ENCODE results near the gene DNAH3. TPM values are rescaled to one million over a fixed set of nuclear protein-coding genes. Genes with fewer than 3 reads are reported as not detected.

Gene DNAH3
- total RNA-seq, 1 donor from 2014 or later = not detected

- DNase-seq (ENCODE audit: extremely low spot score, unreplicated experiment) = no peak
- Mint-ChIP-seq H3K4me3 (ENCODE audit: unreplicated experiment) (no peak overlapping the region), H3K4me1 (ENCODE audit: unreplicated experiment) (peaks cover 7% of the 10 kb centered on the region), H3K27me3 (ENCODE audit: unreplicated experiment) (no peaks in the 10 kb centered on the region), H3K36me3 (ENCODE audit: unreplicated experiment) (peaks cover 6% of the 10 kb centered on the region), H3K27ac (ENCODE audit: unreplicated experiment) (no peak overlapping the region), H3K9me3 (ENCODE audit: unreplicated experiment) (no peaks in the 10 kb centered on the region)
- TF ChIP-seq, protein P1, sequence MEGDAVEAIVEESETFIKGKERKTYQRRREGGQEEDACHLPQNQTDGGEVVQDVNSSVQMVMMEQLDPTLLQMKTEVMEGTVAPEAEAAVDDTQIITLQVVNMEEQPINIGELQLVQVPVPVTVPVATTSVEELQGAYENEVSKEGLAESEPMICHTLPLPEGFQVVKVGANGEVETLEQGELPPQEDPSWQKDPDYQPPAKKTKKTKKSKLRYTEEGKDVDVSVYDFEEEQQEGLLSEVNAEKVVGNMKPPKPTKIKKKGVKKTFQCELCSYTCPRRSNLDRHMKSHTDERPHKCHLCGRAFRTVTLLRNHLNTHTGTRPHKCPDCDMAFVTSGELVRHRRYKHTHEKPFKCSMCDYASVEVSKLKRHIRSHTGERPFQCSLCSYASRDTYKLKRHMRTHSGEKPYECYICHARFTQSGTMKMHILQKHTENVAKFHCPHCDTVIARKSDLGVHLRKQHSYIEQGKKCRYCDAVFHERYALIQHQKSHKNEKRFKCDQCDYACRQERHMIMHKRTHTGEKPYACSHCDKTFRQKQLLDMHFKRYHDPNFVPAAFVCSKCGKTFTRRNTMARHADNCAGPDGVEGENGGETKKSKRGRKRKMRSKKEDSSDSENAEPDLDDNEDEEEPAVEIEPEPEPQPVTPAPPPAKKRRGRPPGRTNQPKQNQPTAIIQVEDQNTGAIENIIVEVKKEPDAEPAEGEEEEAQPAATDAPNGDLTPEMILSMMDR (IDR thresholded peaks at IDR 0.05) = no peak
These were observed 35.7 kb upstream of the DNAH3 start for GRCh38 chr16:21186326-21186691.

- TF ChIP-seq, protein P1 (IDR thresholded peaks at IDR 0.05) = no peak
- Mint-ChIP-seq H3K4me3 (ENCODE audit: unreplicated experiment) (no peak overlapping the region), H3K4me1 (ENCODE audit: unreplicated experiment) (peaks cover 7% of the 10 kb centered on the region), H3K27ac (ENCODE audit: unreplicated experiment) (no peak overlapping the region), H3K27me3 (ENCODE audit: unreplicated experiment) (no peaks in the 10 kb centered on the region), H3K9me3 (ENCODE audit: unreplicated experiment) (no peaks in the 10 kb centered on the region), H3K36me3 (ENCODE audit: unreplicated experiment) (peaks cover 10% of the 10 kb centered on the region)
- no peak for DNase-seq (ENCODE audit: extremely low spot score, unreplicated experiment)
These were observed 35.1 kb upstream of the DNAH3 start for GRCh38 chr16:21185659-21186325.

DNA sequence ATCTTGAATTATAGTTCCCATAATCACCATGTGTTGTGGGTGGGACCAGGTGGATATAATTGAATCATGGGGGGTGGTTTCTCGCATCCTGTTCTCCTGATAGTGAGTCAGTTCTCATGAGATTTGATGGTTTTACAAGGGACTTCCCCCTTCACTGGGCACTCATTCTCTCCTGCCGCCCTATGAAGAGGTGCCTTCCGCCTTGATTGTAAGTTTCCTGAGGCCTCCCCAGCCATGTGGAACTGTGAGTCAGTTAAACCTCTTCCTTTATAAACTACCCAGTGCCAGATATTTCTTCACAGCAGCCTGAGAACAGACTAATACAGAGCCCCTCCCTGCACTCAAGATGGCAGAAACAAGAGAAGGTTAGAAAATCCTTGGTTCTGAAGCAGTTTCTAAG lies 34.2 kb upstream of the DNAH3 start:
- TF ChIP-seq, protein P1 (IDR thresholded peaks at IDR 0.05) = no peak
- no peak for DNase-seq (ENCODE audit: extremely low spot score, unreplicated experiment)
- H3K27me3 Mint-ChIP-seq (ENCODE audit: unreplicated experiment) = no peaks in the 10 kb centered on the region
- H3K9me3 Mint-ChIP-seq (ENCODE audit: unreplicated experiment) = no peaks in the 10 kb centered on the region
- no peak overlapping the region for H3K4me3 Mint-ChIP-seq (ENCODE audit: unreplicated experiment)
- peaks cover 14% of the 10 kb centered on the region for H3K36me3 Mint-ChIP-seq (ENCODE audit: unreplicated experiment)
- H3K4me1 Mint-ChIP-seq (ENCODE audit: unreplicated experiment) = peaks cover 7% of the 10 kb centered on the region
- H3K27ac Mint-ChIP-seq (ENCODE audit: unreplicated experiment) = no peak overlapping the region

GRCh38 chr16:21183995-21184394 lies 33.3 kb upstream of the DNAH3 start:
- H3K9me3 Mint-ChIP-seq (ENCODE audit: unreplicated experiment) = no peaks in the 10 kb centered on the region
- TF ChIP-seq, protein P1 (IDR thresholded peaks at IDR 0.05) = no peak
- no peaks in the 10 kb centered on the region for H3K27me3 Mint-ChIP-seq (ENCODE audit: unreplicated experiment)
- H3K4me3 Mint-ChIP-seq (ENCODE audit: unreplicated experiment) = no peak overlapping the region
- DNase-seq (ENCODE audit: extremely low spot score, unreplicated experiment) = no peak
- peaks cover 7% of the 10 kb centered on the region for H3K4me1 Mint-ChIP-seq (ENCODE audit: unreplicated experiment)
- peaks cover 20% of the 10 kb centered on the region for H3K36me3 Mint-ChIP-seq (ENCODE audit: unreplicated experiment)
- no peak overlapping the region for H3K27ac Mint-ChIP-seq (ENCODE audit: unreplicated experiment)

DNA sequence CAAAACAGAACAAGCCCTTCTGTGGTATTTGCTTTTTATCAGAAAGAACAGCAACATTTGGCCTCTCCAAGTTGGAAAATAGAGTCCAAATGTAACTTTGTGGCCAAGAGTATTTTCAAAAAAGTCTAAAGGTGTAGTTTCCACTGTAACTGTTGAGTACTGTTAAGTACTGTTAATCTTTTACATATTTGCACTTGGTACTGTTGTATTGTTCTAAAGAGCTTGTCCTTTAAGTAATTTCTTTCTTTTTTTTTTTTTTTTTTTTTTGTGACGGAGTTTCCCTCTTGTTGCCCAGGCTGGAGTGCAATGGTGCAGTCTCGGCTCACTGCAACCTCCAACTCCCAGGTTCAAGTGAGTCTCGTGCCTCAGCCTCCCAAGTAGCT lies 29.3 kb upstream of the DNAH3 start:
- H3K27me3 Mint-ChIP-seq (ENCODE audit: unreplicated experiment) = no peaks in the 10 kb centered on the region
- H3K36me3 Mint-ChIP-seq (ENCODE audit: unreplicated experiment) = peaks cover 26% of the 10 kb centered on the region
- H3K4me1 Mint-ChIP-seq (ENCODE audit: unreplicated experiment) = no peaks in the 10 kb centered on the region
- no peak for DNase-seq (ENCODE audit: extremely low spot score, unreplicated experiment)
- H3K9me3 Mint-ChIP-seq (ENCODE audit: unreplicated experiment) = no peaks in the 10 kb centered on the region
- TF ChIP-seq, protein P1 (IDR thresholded peaks at IDR 0.05) = no peak
- H3K4me3 Mint-ChIP-seq (ENCODE audit: unreplicated experiment) = no peak overlapping the region
- H3K27ac Mint-ChIP-seq (ENCODE audit: unreplicated experiment) = no peak overlapping the region
